GM19328 (cell line): ENCODE measurements around the gene FOXL3.

Experiments
- ATAC-seq: cut with Tn5 transposase; IDR thresholded peaks from one replicate; pipeline ENCODE4 v1.9.1; 2021; ENCODE audit warnings: mild to moderate bottlenecking, moderate library complexity; ENCODE audit not compliant: unreplicated experiment

The FOXL3 gene

DNA sequence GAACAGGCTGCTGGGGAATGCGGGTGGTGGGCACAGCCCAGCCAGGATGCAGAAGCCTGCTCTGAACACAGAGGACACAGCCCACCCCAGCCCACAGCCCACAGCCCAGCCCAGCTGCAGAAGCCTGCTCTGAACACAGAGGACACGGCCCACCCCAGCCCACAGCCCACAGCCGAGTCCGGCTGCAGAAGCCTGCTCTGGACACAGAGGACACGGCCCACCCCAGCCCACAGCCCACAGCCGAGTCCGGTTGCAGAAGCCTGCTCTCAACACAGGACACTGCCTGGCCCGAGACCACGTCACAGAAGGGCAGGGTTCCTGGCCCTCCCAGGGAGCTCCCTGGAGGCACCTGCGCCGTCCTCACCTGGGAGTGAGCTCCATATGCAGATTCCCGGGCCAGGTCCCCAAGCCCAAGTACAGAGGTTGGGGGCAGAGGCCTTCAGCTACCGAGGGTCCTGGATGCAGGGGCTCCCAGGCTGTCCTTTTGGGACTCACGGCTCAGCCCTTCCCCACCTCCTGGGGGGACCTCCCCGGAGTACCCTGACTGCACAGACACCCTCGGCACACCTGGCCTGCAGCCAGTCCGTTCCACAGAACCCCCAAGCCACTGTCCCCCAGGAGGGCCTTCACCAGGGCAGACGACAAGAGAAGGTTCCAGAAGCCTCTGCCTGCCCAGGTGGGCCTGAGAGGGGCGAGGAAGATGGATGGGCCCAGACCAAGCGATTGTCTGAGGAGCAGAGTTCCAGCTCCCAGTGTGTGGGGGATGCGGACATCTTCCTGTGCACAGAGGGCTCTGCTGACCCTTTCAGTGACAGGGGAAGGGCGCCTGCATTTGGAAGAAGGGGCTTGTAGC, 23.7 kb upstream of the FOXL3 start:
- ATAC-seq = no peak

DNA sequence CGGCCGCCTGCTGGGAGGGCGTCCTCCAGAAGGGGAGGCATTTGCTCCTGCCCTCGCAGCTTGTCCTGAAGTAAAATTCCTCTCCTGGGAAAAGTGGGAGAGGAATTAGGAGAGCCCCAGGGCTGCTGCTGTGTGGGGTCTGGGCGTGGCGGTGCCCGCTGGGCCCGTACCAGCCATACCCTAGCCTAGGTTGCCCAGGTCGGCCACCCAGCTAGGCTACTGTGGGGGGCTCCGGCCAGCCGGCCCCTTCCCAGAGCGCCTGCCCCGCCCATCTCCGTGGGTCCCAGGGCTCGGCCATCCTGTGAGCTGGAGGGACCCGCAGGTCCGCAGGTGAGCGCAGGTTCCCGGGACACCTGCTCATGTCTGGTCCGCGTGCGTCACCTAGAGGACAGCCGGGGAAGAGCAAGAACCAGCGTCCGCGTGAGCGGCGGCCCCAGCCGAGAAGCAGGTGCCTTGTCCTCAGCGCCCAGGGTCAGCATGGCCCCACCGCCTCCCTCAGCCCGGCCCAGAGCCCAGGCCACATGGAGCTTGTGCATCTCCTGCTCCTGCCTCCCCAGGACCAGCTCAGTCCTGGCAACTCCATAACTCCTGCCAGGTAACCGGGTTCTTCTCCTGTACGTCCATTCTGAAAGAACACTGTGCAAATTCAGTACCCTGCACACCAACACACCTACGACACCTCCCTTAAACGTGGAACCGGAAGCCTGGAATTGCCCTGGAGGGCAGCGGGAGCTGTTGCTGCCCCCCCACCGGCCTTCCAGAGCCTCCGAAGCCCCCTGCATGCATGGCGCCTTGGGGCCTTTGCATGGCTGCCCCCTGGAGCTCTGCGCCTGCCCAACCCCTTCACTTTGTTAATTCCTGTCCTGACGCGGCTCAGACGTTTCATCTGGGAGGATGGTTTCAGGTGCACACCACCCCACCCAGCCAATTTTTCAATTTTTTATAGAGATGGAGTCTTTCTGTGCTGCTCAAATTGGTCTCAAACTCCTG, 22.8 kb upstream of the FOXL3 start:
- ATAC-seq = no peak

DNA sequence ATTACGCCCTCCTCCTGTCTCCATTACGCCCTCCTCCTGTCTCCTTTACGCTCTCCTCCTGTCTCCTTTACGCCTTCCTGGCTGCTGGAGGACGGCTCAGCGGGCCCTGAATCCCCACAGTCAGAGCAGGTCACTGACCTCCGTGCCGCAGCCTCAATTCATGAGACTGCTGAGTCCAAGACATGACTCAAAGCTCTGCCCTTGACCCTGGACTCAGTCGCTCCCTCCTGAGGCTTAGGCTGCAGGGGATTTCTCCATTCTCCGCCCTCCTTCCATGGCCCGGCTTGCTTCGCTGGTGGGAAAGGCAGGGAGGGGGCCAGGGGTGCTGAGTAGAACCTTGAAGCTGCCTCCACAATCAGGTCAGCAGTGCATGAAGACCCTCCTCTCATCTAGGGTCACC, 21.0 kb upstream of the FOXL3 start:
- no peak for ATAC-seq

GRCh38 chr7:269721-270120, 20.2 kb upstream of the FOXL3 start:
- no peak for ATAC-seq

GRCh38 chr7:270351-270983, 19.5 kb upstream of the FOXL3 start:
- ATAC-seq = no peak

GRCh38 chr7:271266-272107, 18.5 kb upstream of the FOXL3 start:
- ATAC-seq = no peak

DNA sequence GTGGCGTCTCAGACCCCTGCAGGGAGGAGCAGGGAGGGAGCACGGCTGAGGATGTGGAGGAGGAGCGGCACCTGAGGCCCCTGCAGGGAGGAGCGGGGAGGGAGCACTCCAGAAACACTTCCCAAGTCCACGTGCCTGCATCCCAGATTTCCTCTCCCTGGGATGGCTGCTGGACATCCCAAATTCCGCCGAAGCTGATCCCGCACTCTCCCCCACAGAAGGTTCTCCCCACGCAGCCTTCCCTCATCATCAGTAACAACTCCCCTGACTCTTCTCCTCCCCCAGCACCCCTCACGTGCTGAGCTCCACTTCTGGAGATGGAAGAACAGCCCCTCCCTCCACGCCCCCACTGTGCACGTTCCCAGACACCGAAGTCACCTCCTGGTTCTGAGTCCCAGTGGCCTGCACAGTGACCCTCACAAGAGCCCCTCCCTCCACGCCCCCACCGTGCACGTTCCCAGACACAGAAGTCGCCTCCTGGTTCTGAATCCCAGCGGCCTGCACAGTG, 17.8 kb upstream of the FOXL3 start:
- no peak for ATAC-seq

DNA sequence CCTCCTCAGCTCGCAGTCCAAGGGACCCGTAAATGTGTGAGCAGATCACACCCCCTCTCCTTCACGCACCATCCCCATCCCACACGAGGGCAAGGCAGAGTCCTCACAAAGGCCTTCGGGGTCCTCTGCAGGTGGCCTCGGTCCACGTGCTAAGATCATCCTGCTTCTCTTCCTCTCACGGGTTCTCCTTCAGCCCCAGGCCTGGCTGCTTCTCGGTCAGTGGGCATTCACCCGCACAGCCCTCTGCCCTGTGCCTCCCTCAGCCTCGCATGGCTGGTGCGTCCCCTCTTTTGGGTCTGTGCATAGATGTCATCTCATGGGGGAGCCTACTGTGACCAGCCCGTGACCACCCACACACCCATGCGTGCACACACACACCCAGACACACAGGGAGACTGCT, 17.3 kb upstream of the FOXL3 start:
- no peak for ATAC-seq

GRCh38 chr7:273327-273726, 16.6 kb upstream of the FOXL3 start:
- ATAC-seq = no peak

DNA sequence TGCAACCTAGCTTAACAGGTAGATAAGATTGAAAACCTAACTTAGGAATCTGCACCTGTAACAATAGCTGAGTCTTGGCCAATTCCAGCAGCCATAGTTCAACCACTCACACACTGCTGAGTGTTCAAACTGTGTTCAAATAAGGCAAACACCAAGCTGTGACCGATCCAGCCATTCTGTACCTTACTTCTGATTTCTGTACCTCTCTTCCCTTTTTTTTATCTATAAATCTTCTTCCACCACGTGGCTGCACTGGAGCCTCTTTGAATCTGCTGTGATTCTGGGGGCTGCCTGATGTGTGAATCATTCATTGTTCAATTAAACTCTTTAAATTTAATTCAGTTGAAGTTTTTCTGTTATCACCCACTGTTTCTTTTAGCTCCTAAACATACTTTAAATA, 15.7 kb upstream of the FOXL3 start:
- ATAC-seq = no peak

- no peak for ATAC-seq
Measured at GRCh38 chr7:276230-276835, 13.6 kb upstream of the FOXL3 start.

GRCh38 chr7:277228-277627, 12.7 kb upstream of the FOXL3 start:
- no peak for ATAC-seq

DNA sequence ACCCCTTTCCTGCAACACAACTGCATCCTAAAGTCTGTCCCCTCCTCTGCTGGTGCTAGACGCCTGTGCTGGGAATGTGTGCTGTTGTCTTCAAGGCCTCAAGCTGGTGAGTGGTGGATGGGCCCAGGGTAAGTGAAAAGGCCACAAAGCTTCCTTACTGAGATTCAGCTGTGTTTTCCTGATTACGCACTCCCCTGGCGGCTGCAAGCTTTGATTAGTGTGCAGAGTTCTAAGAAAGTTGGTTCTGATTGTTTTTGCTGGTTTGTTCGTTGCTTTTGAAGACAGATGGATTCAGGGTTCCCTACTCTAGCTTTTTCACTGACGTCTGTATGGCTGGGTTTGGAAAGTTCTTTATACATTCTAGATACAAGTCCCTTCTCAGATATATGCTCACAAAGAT, 11.9 kb upstream of the FOXL3 start:
- ATAC-seq = no peak

DNA sequence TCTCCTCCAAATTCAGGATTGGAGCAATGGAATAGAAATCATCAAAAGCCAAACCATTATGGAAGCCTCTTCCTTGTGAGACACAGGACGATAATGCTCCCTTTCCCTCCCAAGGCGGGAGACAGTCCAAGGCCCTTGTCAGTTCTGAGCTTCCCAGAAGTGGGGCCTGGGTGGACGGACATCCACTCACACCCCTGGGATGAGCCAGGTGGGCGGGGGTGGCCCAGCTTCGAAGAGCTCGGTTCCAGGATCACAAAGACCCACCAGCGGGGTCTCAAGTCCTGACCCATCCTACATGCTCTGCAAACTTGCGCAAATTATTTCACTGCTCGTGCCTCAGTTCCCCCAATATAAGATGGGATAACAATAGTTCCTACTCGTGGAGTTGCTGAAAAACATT, 10.1 kb upstream of the FOXL3 start:
- no peak for ATAC-seq

DNA sequence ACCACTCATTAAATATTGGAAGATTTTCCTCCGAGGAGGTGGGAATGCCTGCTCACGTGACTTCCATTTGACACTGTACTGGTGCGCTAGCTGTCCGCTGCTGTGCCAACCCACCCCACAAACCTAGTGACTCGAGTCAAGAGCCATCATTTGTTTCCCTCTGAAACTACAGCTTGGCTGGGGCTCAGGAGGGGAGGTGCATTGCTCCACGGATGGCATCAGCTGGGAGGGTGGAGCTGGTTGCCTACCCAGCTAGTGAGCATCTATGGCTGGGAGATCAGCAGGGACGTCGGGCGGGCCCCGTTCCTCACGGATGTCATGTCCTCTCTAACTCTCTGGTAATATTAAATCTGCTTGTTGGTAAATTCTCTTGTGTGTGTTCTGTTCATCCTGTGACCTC, 9.5 kb upstream of the FOXL3 start:
- ATAC-seq = no peak

DNA sequence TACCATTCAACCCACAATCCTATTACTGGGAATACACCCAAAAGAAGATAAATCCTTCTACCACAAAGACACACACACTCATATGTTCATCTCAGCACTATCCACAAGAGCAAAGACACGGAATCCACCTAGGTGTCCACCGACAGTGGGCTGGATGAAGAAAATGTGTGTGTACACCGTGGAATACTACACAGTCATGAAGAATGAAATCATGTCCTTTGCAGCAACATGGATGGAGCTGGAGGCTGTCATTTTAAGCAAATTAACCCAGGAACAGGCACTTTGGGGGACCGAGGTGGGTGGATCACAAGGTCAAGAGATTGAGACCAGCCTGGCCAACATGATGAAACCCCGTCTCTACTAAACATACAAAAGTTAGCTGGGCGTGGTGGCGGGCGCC, 8.3 kb upstream of the FOXL3 start:
- no peak for ATAC-seq

GRCh38 chr7:282621-283020, 7.3 kb upstream of the FOXL3 start:
- no peak for ATAC-seq

DNA sequence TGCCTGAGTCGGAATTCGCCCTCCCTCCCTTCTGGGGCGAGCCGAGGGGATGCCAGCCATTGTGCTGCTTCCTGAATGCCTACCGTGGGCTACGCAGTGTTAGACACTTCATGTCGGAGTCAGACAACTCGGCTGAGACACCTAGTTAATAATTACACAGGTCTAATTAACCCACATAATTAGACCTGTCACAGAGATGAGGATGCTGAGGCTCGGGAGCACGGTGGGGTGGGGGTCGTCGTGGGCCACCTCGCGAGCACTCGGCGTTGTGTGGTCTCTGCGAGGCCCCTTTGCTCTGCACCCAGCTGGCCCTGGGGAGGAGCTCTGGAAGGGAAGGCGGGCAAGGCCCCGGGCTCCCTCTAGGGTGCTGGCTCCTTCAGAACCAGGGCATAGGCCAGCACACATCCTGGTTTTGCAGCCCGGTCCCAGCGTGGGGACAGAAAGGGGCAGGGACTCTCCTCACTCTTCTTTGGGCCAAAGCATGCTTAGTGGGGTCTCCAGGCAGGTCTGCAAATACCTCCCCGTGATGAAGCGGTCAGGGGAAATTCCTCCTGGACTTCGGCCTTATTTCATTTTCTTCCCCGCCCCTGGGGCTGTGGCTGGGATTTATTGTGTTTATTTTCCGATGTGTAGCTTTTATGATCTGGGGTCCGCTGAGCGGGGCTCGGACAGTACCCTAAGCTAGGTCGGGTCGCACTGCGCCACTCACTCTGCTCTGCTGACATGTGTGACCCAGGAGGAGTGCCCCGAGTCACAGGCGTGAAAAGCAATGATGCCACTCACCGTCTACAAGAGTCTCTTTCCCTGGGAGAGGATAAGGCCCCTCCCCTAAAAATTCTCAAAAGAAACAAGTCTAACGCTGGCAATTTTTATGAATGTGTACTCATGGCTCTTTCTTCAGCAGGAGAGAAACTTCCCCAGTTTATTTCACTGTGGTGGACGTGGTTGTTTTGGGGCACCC, 4.9 kb upstream of the FOXL3 start:
- no peak for ATAC-seq

DNA sequence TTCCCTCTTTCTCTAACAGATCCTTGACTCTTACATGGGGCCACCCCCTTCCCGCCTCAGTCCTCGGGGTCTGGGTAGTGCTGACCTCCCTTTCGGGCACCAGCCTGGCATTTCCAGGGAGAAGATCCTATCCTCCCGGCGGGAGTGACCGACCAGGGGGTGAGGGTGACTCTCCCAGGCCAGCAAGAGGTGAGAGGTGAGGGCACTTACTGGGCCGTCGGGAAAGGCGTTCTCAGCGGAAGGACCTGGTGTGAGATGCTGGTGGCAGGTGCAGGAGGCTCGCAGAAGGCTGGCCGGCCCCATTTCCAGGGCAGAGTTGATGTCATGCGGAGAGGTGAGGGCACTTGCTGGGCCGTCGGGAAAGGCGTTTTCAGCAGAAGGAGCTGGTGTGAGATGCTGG, 4.2 kb upstream of the FOXL3 start:
- ATAC-seq = no peak
